Measurements from ENCODE around the gene CAPRIN1.
"Not testable (repeated sequence)": the region's sequence is repeated elsewhere in the genome, so short reads cannot be mapped to it uniquely, and the experiment has no call there.

Gene CAPRIN1

GRCh38 chr11:34052036-34052607, 591 bp downstream of the CAPRIN1 start:
- DNase-seq (ENCODE audit: low read depth, low spot score), result peak; percentile 84

- DNase-seq (ENCODE audit: low read depth, low spot score), result no peak
Measured at GRCh38 chr11:34052608-34053160, 1.2 kb downstream of the CAPRIN1 start.

- peak; percentile 73 for DNase-seq (ENCODE audit: low read depth, low spot score)
Measured at GRCh38 chr11:34053161-34053686, 1.7 kb downstream of the CAPRIN1 start.

GRCh38 chr11:34054351-34054750, 2.8 kb downstream of the CAPRIN1 start:
- not testable (repeated sequence) for DNase-seq (ENCODE audit: low read depth, low spot score)

GRCh38 chr11:34055218-34056000, 3.9 kb downstream of the CAPRIN1 start:
- no peak for DNase-seq (ENCODE audit: low read depth, low spot score)

GRCh38 chr11:34056672-34057071, 5.1 kb downstream of the CAPRIN1 start:
- no peak for DNase-seq (ENCODE audit: low read depth, low spot score)

GRCh38 chr11:34063061-34063795, 11.7 kb downstream of the CAPRIN1 start:
- no peak for DNase-seq (ENCODE audit: low read depth, low spot score)

- no peak for DNase-seq (ENCODE audit: low read depth, low spot score)
Measured at GRCh38 chr11:34064291-34064690, 12.8 kb downstream of the CAPRIN1 start.

- no peak for DNase-seq (ENCODE audit: low read depth, low spot score)
Measured at GRCh38 chr11:34065505-34066203, 14.1 kb downstream of the CAPRIN1 start.

- DNase-seq (ENCODE audit: low read depth, low spot score), result not testable (repeated sequence)
Measured at GRCh38 chr11:34066766-34067165, 15.2 kb downstream of the CAPRIN1 start.

GRCh38 chr11:34067383-34068065, 16.0 kb downstream of the CAPRIN1 start:
- no peak for DNase-seq (ENCODE audit: low read depth, low spot score)

- no peak for DNase-seq (ENCODE audit: low read depth, low spot score)
Measured at GRCh38 chr11:34068111-34068510, 16.6 kb downstream of the CAPRIN1 start.

GRCh38 chr11:34071306-34071705, 19.8 kb downstream of the CAPRIN1 start:
- not testable (repeated sequence) for DNase-seq (ENCODE audit: low read depth, low spot score)

- no peak for DNase-seq (ENCODE audit: low read depth, low spot score)
Measured at GRCh38 chr11:34072041-34072440, 20.5 kb downstream of the CAPRIN1 start.

GRCh38 chr11:34072832-34073231, 21.3 kb downstream of the CAPRIN1 start:
- no peak for DNase-seq (ENCODE audit: low read depth, low spot score)

- DNase-seq (ENCODE audit: low read depth, low spot score), result no peak
Measured at GRCh38 chr11:34074391-34074790, 22.9 kb downstream of the CAPRIN1 start.

GRCh38 chr11:34075178-34075820, 23.8 kb downstream of the CAPRIN1 start:
- DNase-seq (ENCODE audit: low read depth, low spot score), result no peak

- no peak for DNase-seq (ENCODE audit: low read depth, low spot score)
Measured at GRCh38 chr11:34080609-34081008, 29.1 kb downstream of the CAPRIN1 start.

- no peak for DNase-seq (ENCODE audit: low read depth, low spot score)
Measured at GRCh38 chr11:34084637-34085036, 33.1 kb downstream of the CAPRIN1 start.

GRCh38 chr11:34086554-34087283, 35.2 kb downstream of the CAPRIN1 start:
- no peak for DNase-seq (ENCODE audit: low read depth, low spot score)
